Naive thymus-derived CD4-positive, alpha-beta T cell (primary cell): ENCODE results near the gene TESK1. TPM values are rescaled to one million over a fixed set of nuclear protein-coding genes. Genes with fewer than 3 reads are reported as not detected.

Experiments used
- ATAC-seq: fragments of 150-1000 bp; cut with Tn5 transposase; 2 replicates; pipeline ENCODE4 v1.10.0; 2021; ENCODE audit warnings: mild to moderate bottlenecking, moderate library complexity
- CTCF ChIA-PET: fragments of 350-600 bp; sonication (Branson Sonifier 250); formaldehyde crosslinking; loops from one replicate; lab custom pipeline; 2021; ENCODE audit warnings: antibody characterized with exemption; lab: Charles Lee
- POLR2A ChIA-PET: fragments of 350-600 bp; sonication (Branson Sonifier 250); formaldehyde crosslinking; loops from one replicate; lab custom pipeline; 2021; ENCODE audit warnings: antibody characterized with exemption, inconsistent platforms; lab: Charles Lee
- DNase-seq, 9 donors: peaks; one replicate each; pipeline versions ENCODE4 v3.0.0 to v3.0.0-alpha.2; 2020 to 2022; ENCODE audit warnings: mixed read lengths in 1 of 9
- H3K27ac ChIP-seq: one replicate; pipeline ENCODE4 v1.7.0; 2013; ENCODE audit warnings: mild to moderate bottlenecking, low read depth, low read length, moderate library complexity
- H3K27me3 ChIP-seq, 2 donors: one replicate each; pipeline ENCODE4 v1.7.0; 2013; ENCODE audit warnings: low read length in 2 of 2, mild to moderate bottlenecking in 2 of 2, moderate library complexity in 2 of 2; ENCODE audit not compliant: control insufficient read depth in 2 of 2, insufficient read depth in 2 of 2
- H3K36me3 ChIP-seq, 3 experiments: 1 replicate in 2 of 3; 2 replicates in 1 of 3; pipeline ENCODE4 v1.7.0; 2013; ENCODE audit warnings: low read length in 3 of 3, mild to moderate bottlenecking in 3 of 3, moderate library complexity in 1 of 3; ENCODE audit not compliant: insufficient read depth in 3 of 3, control insufficient read depth in 2 of 3
- H3K4me1 ChIP-seq, 2 donors: one replicate each; pipeline ENCODE4 v1.7.0; 2013; ENCODE audit warnings: low read length in 2 of 2, mild to moderate bottlenecking in 2 of 2, moderate library complexity in 1 of 2; ENCODE audit not compliant: control insufficient read depth in 2 of 2, insufficient read depth in 2 of 2
- H3K4me3 ChIP-seq: 2 replicates; pipeline ENCODE4 v1.7.0; 2013; ENCODE audit warnings: mild to moderate bottlenecking, low read length
- H3K9me3 ChIP-seq, 3 experiments: 1 replicate in 2 of 3; 2 replicates in 1 of 3; pipeline ENCODE4 v1.7.0; 2013; ENCODE audit warnings: low read length in 3 of 3; ENCODE audit not compliant: control insufficient read depth in 2 of 3
- H3K27ac Mint-ChIP-seq, 9 donors: one replicate each; pipeline ENCODE4 v1.8.0; 2020 to 2022; ENCODE audit warnings: mixed read lengths in 9 of 9, mild to moderate bottlenecking in 8 of 9, moderate library complexity in 5 of 9, inconsistent platforms in 2 of 9
- H3K27me3 Mint-ChIP-seq, 5 donors: one replicate each; pipeline ENCODE4 v1.8.0; 2021 to 2022; ENCODE audit warnings: mixed read lengths in 5 of 5, mild to moderate bottlenecking in 1 of 5
- H3K36me3 Mint-ChIP-seq, 5 donors: one replicate each; pipeline ENCODE4 v1.8.0; 2020 to 2022; ENCODE audit warnings: mixed read lengths in 5 of 5, mild to moderate bottlenecking in 3 of 5, inconsistent platforms in 1 of 5
- H3K4me1 Mint-ChIP-seq, 7 donors: one replicate each; pipeline ENCODE4 v1.8.0; 2020 to 2022; ENCODE audit warnings: mixed read lengths in 7 of 7, mild to moderate bottlenecking in 3 of 7, inconsistent platforms in 1 of 7
- H3K4me3 Mint-ChIP-seq, 10 donors: one replicate each; pipeline ENCODE4 v1.8.0; 2020 to 2022; ENCODE audit warnings: mild to moderate bottlenecking in 10 of 10, mixed read lengths in 10 of 10, moderate library complexity in 6 of 10, inconsistent platforms in 2 of 10
- H3K9me3 Mint-ChIP-seq, 11 donors: one replicate each; pipeline ENCODE4 v1.8.0; 2020 to 2022; ENCODE audit warnings: mixed read lengths in 11 of 11, mild to moderate bottlenecking in 4 of 11, inconsistent platforms in 1 of 11, moderate library complexity in 1 of 11
- intact Hi-C, 2 donors: fragments of 100-400 bp; cut with micrococcal nuclease; formaldehyde crosslinking; loops; one replicate each; pipeline ENCODE4 v1.15.1; 2023
- polyA plus RNA-seq, 2 donors: library from polyadenylated mRNA; unstranded; fragments of 300-500 nt; fragmentation: Illumina TruSeq; gene quantifications; one replicate each; pipeline ENCODE4 v1.2.3, GENCODE V29; 2021
- total RNA-seq, 6 experiments: library from RNA in 5 of 6; stranded (reverse) in 5 of 6; gene quantifications; 1 replicate in 5 of 6; 2 replicates in 1 of 6; pipeline ENCODE4 v1.2.3 and lab custom pipeline; 2021 to 2026

TESK1 gene
- total and polyA plus RNA-seq, 7 experiments from 2014 or later = 3.5 to 45.5 (median 32.9) TPM

- Histone ChIP-seq H3K27ac (peak overlapping the region; percentile 11), H3K27me3 (no peaks in the 10 kb centered on the region), H3K4me1 (peaks cover 28 to 47% of the 10 kb centered on the region in 2 donors), H3K9me3 (no peaks in the 10 kb centered on the region), H3K4me3 (no peak overlapping the region), H3K36me3 (no peaks in the 10 kb centered on the region)
- H3K27ac Mint-ChIP-seq = peak overlapping the region in 4 of 9 donors; percentile 28 to 69 (median 53)
- H3K4me1 Mint-ChIP-seq = peaks cover 33 to 68% (median 61%) of the 10 kb centered on the region in 7 donors
- ATAC-seq (no peak), DNase-seq (no peak)
- ChIA-PET POLR2A (interaction anchor here (1.3 to 10.8 kb wide), 3 partner anchors 8 to 97 kb away, joined by 3 to 264 read pairs (median 5); partner anchors contain the start of genes ARHGEF39, CCDC107, RGP1 and RMRP), CTCF (interaction anchor here (0.7 to 9.4 kb wide), 2 partner anchors 38 to 124 kb away, joined by 3 to 118 read pairs; partner anchors contain the start of gene CD72)
- H3K36me3 Mint-ChIP-seq = peaks cover 0 to 20% (median 3%) of the 10 kb centered on the region in 5 donors
- no peak overlapping the region for H3K4me3 Mint-ChIP-seq
- intact Hi-C loops = loop anchor here in 1 of 2 donors (5.0 kb wide), 1 partner anchor 749 kb away; the partner anchor contains the start of gene RNF38
- peaks cover 0 to 7% (median 0%) of the 10 kb centered on the region in 11 donors for H3K9me3 Mint-ChIP-seq
- H3K27me3 Mint-ChIP-seq = peaks cover 0 to 3% (median 0%) of the 10 kb centered on the region in 5 donors
These were observed 47.8 kb downstream of the TESK1 start for GRCh38 chr9:35652829-35653209.

GRCh38 chr9:35653611-35654010, 48.5 kb downstream of the TESK1 start:
- POLR2A ChIA-PET = no interaction called here
- H3K36me3 Mint-ChIP-seq = peaks cover 0 to 13% (median under 1%) of the 10 kb centered on the region in 5 donors
- peaks cover 0 to 13% (median 0%) of the 10 kb centered on the region in 11 donors for H3K9me3 Mint-ChIP-seq
- intact Hi-C loops = loop anchor here in 1 of 2 donors (5.0 kb wide), 1 partner anchor 749 kb away; the partner anchor contains the start of gene RNF38
- Histone ChIP-seq H3K9me3 (no peaks in the 10 kb centered on the region), H3K4me1 (peaks cover 21 to 42% of the 10 kb centered on the region in 2 donors), H3K4me3 (no peak overlapping the region), H3K27me3 (no peaks in the 10 kb centered on the region), H3K36me3 (peaks cover 0 to 4% (median 0%) of the 10 kb centered on the region in 3 experiments), H3K27ac (no peak overlapping the region)
- peak overlapping the region in 6 of 9 donors; percentile 22 to 86 (median 54) for H3K27ac Mint-ChIP-seq
- H3K4me3 Mint-ChIP-seq = peak overlapping the region in 1 of 10 donors; percentile 51
- DNase-seq (no peak), ATAC-seq (no peak)
- peaks cover 0 to 6% (median 0%) of the 10 kb centered on the region in 5 donors for H3K27me3 Mint-ChIP-seq
- CTCF ChIA-PET = interaction anchor here (0.7 to 1.9 kb wide), 2 partner anchors 11 to 123 kb away, joined by 3 to 6 read pairs; no protein-coding TSS in a partner anchor
- peaks cover 25 to 62% (median 55%) of the 10 kb centered on the region in 7 donors for H3K4me1 Mint-ChIP-seq

- H3K4me1 Mint-ChIP-seq = peaks cover 34 to 73% (median 65%) of the 10 kb centered on the region in 7 donors
- intact Hi-C loops = loop anchor here in 1 of 2 donors (5.0 kb wide), 1 partner anchor 544 kb away; no protein-coding TSS in a partner anchor
- no peak overlapping the region for H3K4me3 ChIP-seq
- ChIA-PET POLR2A (interaction anchor here (0.7 to 11.8 kb wide), 10 partner anchors 9 to 156 kb away, joined by 3 to 264 read pairs (median 4); partner anchors contain the start of genes CD72, CREB3, SIT1 and SPAG8), CTCF (interaction anchor here (0.5 to 10.2 kb wide), 8 partner anchors 9 to 737 kb away, joined by 3 to 107 read pairs (median 17); partner anchors contain the start of genes CD72, SIT1 and TPM2)
- DNase-seq (no peak), ATAC-seq (no peak)
- no peaks in the 10 kb centered on the region for H3K9me3 ChIP-seq
- peak overlapping the region in 9 of 10 donors; percentile 15 to 95 (median 90) for H3K4me3 Mint-ChIP-seq
- H3K27ac ChIP-seq = peak overlapping the region; percentile 99
- peaks cover 34 to 46% of the 10 kb centered on the region in 2 donors for H3K4me1 ChIP-seq
- peaks cover 0 to 12% (median 9%) of the 10 kb centered on the region in 3 experiments for H3K36me3 ChIP-seq
- H3K36me3 Mint-ChIP-seq = peaks cover 0 to 19% (median 16%) of the 10 kb centered on the region in 5 donors
- peaks cover 0 to 13% (median 0%) of the 10 kb centered on the region in 11 donors for H3K9me3 Mint-ChIP-seq
- H3K27ac Mint-ChIP-seq = peak overlapping the region; percentile 97 to 100 (median 100)
- peaks cover 0 to 6% (median 0%) of the 10 kb centered on the region in 5 donors for H3K27me3 Mint-ChIP-seq
- no peaks in the 10 kb centered on the region for H3K27me3 ChIP-seq
These were observed 51.3 kb downstream of the TESK1 start for GRCh38 chr9:35656348-35656747.

DNA sequence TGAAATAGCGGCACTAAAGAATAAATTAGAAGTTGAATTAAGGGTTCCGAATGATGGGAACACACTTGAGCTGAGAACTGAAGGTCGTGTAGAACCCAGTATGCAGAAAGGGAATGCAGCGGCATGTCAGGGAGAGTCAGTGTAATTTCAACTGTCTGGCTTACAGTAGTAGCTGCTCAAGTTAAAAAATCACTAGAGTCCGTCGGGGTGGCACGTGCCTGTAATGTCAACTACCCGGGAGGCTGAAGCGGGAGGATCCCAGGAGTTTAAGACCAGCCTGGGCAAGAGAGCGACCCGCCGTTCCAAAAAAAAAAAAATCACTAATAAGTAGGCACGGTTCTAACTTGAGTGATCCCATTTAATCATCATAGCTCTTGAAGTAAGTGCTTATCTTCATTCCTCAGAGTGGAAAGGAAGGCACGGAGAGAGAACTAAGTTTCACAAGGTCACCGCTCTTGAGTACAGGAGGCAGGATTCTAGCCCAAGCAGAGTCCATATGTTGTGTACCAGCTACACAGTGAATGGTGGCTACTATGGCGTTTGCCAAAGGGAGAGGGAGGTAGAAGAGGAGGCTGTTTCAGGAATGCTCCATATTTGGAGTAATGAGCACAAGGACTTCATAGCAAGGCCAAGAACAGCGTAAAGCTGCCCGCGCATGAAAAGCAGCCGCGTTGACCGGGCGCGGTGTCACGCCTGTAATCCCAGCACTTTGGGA, 51.9 kb downstream of the TESK1 start:
- peaks cover 0 to 12% (median 9%) of the 10 kb centered on the region in 3 experiments for H3K36me3 ChIP-seq
- peak overlapping the region; percentile 99 for H3K27ac ChIP-seq
- Mint-ChIP-seq H3K27ac (peak overlapping the region; percentile 97 to 100 (median 100)), H3K9me3 (peaks cover 0 to 13% (median 0%) of the 10 kb centered on the region in 11 donors), H3K36me3 (peaks cover 0 to 23% (median 16%) of the 10 kb centered on the region in 5 donors), H3K4me3 (peak overlapping the region; percentile 78 to 95 (median 90)), H3K4me1 (peaks cover 37 to 73% (median 65%) of the 10 kb centered on the region in 7 donors), H3K27me3 (peaks cover 0 to 6% (median 0%) of the 10 kb centered on the region in 5 donors)
- intact Hi-C loops = loop anchor here in 1 of 2 donors (1.0 to 5.0 kb wide), 5 partner anchors 8 to 545 kb away; partner anchors contain the start of genes ARHGEF39, CREB3, HINT2 and TLN1
- H3K27me3 ChIP-seq = no peaks in the 10 kb centered on the region
- ChIA-PET CTCF (interaction anchor here (0.5 to 10.2 kb wide), 15 partner anchors 10 to 736 kb away, joined by 3 to 107 read pairs (median 3); partner anchors contain the start of genes CD72, CREB3, GBA2 and RGP1), POLR2A (interaction anchor here (0.6 to 11.8 kb wide), 21 partner anchors 9 to 168 kb away, joined by 3 to 264 read pairs (median 4); partner anchors contain the start of genes CD72, CREB3, GBA2 and RGP1)
- peak overlapping the region; percentile 94 for H3K4me3 ChIP-seq
- no peaks in the 10 kb centered on the region for H3K9me3 ChIP-seq
- H3K4me1 ChIP-seq = peaks cover 33 to 45% of the 10 kb centered on the region in 2 donors
- DNase-seq = peak in 3 of 9 donors; percentile 10 to 31 (median 14)
- ATAC-seq = no peak

GRCh38 chr9:35657546-35658136, 52.6 kb downstream of the TESK1 start, which contains the start of gene RMRP:
RMRP (minus strand) TSS chr9:35658019.
- DNase-seq = peak; percentile 67 to 93 (median 91)
- Mint-ChIP-seq H3K9me3 (peaks cover 0 to 13% (median 0%) of the 10 kb centered on the region in 11 donors), H3K36me3 (peaks cover 0 to 25% (median 16%) of the 10 kb centered on the region in 5 donors), H3K27me3 (peaks cover 0 to 6% (median 0%) of the 10 kb centered on the region in 5 donors), H3K27ac (peak within 1 kb of the TSS; percentile 97 to 100 (median 100)), H3K4me1 (peaks cover 42 to 78% (median 69%) of the 10 kb centered on the region in 7 donors), H3K4me3 (peak within 1 kb of the TSS; percentile 78 to 95 (median 90))
- peak within 1 kb of the TSS; percentile 94 for H3K4me3 ChIP-seq
- intact Hi-C loops = loop anchor here (1.0 to 5.0 kb wide), 14 partner anchors 8 to 545 kb away; partner anchors contain the start of genes CREB3 (in 2 of the 2), HINT2 (in 2 of the 2), TLN1 (in 2 of the 2) and ARHGEF39 (in 1 of the 2)
- H3K27me3 ChIP-seq = no peaks in the 10 kb centered on the region
- H3K27ac ChIP-seq = peak within 1 kb of the TSS; percentile 99
- H3K9me3 ChIP-seq = no peaks in the 10 kb centered on the region
- peaks cover 0 to 12% (median 9%) of the 10 kb centered on the region in 3 experiments for H3K36me3 ChIP-seq
- peak; percentile 87 for ATAC-seq
- ChIA-PET POLR2A (interaction anchor here (0.6 to 11.8 kb wide), 24 partner anchors 10 to 1022 kb away, joined by 3 to 264 read pairs (median 4); partner anchors contain the start of genes CD72, CREB3, GBA2 and RGP1), CTCF (interaction anchor here (0.5 to 10.2 kb wide), 24 partner anchors 10 to 283 kb away, joined by 3 to 107 read pairs (median 4); partner anchors contain the start of genes CD72, CREB3, GBA2 and RGP1)
- peaks cover 35 to 48% of the 10 kb centered on the region in 2 donors for H3K4me1 ChIP-seq
